Occipital lobe (tissue), 2 donors: ENCODE measurements around the gene DPP3. TPM values are rescaled to one million over a fixed set of nuclear protein-coding genes. Genes with fewer than 3 reads are reported as not detected.
"Not testable (repeated sequence)": the region's sequence is repeated elsewhere in the genome, so short reads cannot be mapped to it uniquely, and the experiment has no call there.

Experiments
- DNase-seq: peaks from one replicate; lab custom pipeline; 2025; lab: John Stamatoyannopoulos, UW
- total RNA-seq: library from RNA; depleted of rRNA; stranded (reverse); fragments of >200 nt; gene quantifications from one replicate; pipeline ENCODE4 v1.2.3, GENCODE V29; 2014

The DPP3 gene
- total RNA-seq, 1 donor from 2014 or later, result 35.2 TPM

DNA sequence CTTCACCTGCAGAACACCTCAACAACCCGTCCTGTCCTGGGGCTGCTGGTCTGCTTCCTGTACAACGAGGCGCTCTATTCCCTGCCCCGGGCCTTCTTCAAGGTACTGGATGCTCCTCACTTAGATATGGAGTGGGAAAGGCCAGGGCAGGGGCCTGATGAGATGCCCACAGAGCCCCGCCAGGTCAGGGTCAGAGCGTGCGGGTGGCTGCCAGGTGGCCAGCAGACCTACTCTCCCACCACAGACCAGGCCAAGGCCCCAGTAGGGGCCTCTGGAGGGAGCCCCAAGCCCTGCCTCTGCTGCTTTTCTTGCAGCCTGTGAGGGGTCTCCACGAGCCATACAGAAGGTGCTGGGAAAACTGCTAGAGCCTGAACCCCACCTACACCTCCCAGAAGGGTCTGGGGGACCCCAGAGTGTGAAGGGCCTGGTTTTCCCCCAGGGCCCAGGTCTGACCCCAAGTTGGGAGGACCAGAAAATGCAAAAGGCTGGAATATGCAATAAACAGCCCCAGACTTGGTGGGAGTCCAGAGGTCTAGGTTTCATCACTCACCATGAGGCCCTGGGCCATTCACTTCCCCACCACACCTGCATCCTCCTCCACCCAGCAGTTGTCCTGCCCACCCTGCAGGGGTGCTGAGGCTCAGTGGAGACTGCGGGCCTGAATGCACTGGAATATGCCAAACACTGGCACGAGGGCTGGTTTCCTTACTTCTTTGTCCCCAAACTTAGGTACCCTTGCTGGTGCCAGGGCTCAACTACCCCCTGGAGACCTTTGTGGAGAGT, 50.9 kb downstream of the DPP3 start:
- no peak for DNase-seq

DNA sequence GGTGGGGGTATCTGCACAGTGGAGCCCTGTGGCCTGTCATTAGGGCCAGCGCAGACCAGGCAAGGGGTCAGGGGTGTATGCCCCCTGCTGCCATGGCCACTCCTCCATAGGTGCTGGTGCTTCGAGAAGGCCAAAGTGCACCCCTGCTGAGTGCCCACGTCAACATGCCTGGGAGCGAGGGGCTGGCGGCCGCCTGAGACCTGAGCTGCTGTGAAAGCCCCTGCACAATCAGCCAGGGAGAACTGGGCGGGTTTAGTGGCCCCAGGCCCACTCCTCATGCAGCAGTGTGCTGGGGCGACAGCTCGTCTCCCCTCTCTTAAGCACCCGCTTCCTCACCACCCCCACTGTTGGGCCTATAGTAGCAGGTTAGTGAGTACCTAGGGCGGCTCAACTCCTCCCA, 51.6 kb downstream of the DPP3 start:
- DNase-seq, result no peak

DNA sequence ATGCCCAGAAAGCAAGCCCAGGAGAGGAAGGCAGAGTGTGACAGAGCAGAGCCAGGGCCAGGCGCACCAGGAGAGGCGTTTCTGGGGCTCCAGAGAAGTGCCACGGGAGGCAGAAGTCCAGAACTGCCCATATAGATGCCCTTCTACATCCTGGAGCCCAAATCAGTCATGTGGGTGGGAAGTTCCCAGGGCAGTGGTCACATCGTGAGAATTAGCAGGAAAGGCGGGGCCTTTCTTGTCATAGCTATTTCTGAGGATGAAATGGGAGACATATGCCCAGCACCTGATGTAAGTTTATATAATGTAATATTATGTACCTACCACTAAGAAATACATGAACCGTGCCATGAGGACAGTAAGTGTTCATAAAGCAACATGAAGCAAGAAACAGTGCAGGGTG, 52.5 kb downstream of the DPP3 start:
- DNase-seq, result no peak

DNA sequence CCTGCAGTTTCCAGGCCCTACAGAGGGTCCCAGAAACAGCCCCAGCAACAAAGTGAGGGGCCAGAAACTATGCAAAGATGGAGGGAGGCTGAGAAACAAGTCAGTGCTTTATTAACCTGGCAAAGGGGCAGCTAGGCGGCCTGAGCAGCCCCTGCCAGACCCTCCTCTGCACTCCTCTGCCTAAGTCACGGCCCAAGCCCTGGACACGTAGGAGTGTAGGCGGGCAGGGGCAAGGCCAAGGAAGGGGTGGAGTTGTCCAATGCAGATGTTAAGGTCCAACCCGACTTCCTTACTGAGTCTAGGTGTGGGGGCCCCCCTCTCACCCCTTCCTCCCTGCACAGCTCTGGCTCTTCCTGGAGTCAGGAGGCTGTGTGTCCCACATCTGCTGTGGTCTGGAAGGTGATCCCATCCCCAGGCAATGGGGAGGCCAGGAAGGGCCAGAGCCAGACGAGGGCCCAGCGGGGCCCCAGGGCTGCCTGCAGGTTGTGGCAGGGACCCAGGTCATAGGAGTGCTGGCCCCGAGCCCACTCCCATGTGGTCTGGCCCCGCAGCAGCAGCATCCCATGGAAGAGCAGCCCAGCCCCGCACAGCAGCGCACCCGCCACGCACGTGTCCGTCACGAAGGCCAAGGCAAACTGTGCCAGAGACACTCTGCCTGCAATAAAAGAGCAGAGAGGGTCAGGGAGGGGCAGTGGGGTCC, 59.1 kb downstream of the DPP3 start:
- DNase-seq, result no peak

DNA sequence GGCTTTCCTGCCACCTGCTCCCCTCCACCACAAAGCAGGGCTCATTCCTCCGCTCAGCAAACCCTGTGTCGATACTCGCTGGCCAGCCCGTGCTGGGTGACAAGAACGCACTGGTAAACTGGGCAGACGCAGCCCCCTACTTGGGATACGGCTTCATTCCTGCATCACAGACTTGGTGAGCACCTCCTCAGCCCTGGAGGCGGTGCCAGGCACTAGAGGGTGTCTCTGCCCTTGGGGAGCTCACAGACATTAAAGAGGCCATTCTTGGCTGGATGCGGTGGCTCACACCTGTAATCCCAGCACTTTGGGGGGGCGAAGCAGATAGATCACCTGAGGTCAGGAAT, 59.6 kb downstream of the DPP3 start:
- DNase-seq, result no peak

DNA sequence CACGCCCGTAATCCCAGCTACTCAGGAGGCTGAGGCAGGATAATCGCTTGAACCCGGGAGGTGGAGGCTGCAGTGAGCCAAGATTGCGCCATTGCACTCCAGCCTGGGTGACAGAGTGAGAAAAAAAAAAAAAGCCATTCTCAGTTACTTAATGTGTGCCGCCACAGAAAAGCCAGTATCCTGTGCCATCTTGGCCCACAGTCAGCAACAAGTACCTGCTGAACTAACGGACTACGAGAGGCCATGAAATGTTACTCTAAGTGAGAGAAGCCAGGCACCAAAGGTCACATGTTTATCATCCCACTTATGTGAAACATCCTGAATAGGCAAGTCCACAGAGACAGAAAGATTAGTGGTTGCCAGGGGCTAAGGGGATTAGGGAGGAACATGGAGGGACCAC, 60.4 kb downstream of the DPP3 start:
- not testable (repeated sequence) for DNase-seq

DNA sequence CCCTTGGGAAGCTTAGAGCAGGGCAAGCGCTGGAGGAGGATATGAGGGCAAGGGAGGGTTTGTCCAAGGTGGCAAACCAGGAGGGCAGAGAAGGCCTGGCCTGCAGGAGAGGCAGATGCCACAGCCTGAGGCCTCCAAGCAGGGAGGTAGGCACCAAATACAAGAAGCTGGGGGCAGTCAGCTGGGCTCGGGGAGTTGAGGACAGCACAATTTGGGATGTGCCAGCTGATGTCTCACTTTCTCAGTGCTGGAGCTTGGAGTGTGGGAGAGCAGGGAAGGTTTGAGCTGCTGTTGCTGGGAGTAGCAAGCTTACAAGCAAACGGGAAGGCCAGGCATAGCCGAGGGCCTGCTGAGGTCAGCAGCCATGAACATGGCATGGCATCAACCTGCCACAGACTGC, 61.7 kb downstream of the DPP3 start:
- peak; percentile 53 for DNase-seq

DNA sequence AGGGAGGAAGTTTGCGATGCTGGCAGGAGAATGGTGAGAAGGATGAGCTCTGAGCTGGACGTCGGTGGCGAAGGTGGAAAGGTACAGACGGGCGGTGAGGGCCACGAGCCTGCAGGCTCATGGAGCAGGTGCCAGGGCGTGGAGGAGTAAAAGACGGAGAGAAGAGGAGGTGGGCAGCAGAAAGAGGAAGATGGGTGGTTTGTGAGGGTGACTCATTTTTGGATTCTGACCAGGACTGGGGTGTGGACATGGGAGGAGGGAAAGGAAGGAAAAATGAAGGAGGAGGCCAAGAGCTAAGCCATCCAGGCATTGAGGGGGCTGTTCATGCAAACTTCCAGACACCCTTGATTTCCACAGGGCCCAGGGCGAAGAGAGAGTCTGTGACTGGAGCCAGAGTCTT, 62.1 kb downstream of the DPP3 start:
- DNase-seq, result peak; percentile 21

DNA sequence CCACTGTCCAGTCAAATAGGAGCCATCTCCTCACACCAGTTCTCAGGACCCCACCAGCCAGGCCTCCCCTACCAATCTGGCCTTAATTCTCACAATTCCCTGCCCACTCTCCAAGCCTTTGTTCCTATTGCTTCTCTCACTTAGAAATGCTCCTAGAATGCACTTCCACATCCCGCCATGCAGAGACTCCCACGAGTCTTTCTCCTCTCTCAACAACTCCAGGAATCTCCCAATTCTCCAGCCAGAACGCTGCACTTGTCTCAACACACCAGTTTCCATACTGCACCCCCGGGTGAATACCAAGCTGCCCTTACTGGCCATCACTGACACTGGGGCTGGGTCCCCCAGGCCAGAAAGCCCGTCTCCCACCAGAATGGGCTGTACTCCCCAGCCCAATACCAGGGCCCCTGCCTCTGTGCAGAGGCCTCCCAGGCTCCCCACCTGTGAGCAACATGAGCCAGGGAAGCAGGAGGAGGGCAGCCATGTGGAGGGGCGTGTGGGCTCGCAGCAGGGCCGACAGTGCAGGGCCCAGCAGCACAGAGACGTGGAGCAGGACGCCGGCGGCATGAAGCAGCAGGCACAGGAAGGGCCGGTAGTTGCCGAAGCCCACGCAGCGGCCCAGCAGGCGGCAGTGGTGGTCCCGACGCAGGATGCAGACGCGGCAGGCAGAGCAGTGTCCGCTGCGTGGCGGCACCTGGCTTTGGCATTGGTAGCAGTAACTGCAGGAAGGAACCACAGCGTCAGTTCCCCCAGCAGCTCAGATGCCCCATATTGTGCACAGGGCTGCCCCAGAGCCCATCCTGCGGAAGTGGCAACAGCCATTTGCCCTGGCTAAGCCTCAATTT, 63.3 kb downstream of the DPP3 start:
- DNase-seq, result no peak

DNA sequence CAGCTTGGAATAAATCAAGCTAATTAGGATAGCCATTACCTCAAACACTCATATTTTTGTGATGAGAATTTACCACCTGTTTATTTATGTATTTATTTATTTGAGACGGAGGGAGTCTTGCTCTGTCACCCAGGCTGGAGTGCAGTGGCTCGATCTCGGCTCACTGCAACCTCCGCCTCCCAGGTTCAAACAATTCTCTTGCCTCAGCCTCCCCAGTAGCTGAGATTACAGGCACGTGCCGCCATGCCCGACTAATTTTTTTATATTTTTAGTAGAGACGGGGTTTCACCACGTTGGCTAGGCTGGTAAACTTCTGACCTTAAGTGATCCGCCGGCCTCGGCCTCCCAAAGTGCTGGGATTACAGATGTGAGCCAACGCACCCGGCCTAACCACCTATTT, 64.7 kb downstream of the DPP3 start:
- DNase-seq, result not testable (repeated sequence)

DNA sequence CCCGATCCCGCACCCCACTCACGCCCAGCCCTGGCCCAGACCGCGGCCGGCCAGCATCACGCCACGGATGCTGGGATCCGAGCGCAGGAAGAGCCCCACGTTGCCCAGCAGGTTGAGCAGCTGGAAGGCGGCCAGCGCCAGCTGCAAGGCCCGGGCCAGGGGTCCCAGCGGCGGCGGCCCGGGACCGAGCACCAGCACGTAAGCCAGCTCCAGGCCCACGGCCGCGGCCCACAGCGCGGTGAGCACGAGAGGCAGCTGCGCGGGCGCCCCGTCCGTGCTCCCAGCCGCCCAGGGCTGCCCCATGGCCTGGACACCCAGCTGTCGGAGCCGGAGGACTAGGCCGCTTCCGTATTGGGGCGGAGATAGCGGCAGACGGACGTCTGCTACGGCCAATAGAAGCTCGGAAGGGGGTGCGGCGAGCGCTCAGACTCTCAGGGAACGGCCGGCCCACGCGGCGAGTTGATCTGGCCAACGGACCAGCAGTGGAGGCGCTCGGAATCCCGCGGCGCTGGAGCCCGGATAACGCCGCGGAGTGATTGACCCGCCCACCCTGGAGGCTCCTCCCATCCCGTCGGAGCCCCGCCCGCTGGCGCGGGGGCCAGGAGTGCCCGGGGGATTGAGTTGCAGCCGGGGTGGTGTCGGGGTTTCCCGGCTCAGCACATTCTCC, 65.6 kb downstream of the DPP3 start, which contains the start of gene ZDHHC24:
ZDHHC24 (minus strand) TSS at position 348 of the 667 bp plus-strand sequence; CDS start at position 303, 45 bp downstream.
- peak; percentile 96 for DNase-seq

DNA sequence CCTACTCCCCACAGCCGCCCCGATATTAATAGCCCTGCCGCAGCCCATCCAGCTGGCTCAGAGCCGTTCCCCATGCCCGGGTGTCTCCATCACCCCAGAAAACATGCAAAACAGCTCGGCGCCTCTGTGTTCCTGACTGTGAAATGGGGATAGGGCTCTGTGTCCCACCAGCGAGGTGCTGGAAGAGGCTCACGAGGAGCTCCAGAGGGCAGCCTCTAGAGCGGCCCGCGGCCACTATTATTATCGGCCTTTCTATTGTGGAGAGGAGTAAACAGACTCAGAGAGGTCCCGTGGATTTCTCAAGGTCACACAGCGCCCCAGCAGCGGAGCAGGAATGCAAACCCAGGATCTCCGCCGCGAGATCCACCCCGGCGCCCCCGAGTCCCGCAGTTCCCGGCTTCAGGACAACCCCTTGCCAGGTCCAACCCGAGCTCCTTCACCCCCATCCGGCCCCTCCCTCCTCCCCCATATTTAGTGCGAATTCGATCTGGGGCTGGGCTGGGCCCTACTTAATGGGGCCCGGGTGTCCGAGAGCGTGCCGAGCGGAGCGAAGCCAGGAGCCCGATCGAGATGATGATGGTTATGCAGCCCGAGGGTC, 66.2 kb downstream of the DPP3 start, which contains the start of gene ACTN3:
ACTN3 (plus strand) TSS at position 536 of the 598 bp plus-strand sequence; CDS start at position 571, 35 bp downstream.
- DNase-seq, result no peak

DNA sequence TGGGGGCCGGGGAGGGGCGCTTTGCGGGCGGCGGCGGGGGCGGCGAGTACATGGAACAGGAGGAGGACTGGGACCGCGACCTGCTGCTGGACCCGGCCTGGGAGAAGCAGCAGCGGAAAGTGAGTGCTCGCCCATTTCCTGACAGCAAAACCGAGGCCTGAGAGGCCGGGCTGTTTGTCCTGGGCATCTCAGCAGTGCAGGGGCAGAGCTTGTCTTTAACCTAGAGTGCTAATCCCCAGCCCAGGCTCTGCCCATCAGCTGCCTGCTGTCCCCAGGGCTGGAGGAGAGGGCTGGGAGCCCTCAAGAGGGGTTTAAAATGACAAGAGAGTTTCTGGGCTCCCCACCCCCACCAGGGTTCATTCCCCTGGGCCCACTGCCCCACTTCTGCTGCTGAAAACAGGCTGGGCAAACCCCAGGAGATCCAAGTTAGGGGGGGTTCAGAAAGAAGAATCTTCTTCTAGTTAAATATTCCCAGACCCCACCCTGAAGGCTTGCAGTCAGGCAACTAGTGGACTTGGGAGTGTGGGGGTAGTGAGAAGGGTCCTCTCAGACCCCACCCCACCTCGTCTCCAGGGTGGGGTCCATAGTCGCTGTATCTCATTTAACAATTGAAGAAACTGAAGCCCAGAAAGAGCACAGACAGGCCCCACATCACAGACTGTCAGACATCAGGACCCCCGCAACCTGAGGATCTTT, 66.9 kb downstream of the DPP3 start:
- no peak for DNase-seq

DNA sequence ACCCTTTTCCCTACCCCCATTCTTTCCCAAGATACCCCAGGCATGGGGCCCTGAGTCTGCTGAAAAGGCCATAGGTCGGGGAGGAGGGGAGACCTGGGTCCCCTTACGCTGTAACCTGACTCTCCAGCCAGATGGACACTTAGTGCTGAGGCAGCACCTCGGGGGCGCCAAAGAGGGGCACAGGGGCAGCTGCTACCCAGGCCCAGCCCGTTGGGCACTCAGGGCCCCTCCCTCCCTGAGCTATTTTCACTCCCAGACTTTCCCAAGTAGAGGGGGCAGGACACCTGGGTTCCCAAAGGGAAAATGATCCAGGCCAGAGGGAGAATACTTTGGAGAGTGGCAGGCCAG, 67.4 kb downstream of the DPP3 start:
- DNase-seq, result no peak

DNA sequence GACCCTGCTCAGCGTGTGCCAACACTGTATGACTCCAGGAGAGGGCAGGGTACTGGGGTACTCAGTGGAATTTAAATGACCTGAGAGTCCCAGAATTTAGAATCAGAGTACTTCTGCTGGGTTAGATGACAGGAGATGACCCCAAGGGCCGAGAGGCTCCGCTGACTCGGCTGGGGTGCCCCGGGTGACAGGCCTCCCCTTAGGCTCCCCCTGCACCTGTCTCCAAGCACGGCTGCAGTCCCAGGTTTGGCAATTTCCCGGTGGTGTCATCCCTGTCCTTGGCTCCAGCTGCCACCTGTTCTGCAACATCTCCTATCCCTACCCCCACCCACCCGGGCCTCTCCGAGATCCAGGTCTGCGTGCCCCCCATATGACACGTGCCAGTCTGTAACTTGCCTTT, 67.8 kb downstream of the DPP3 start:
- DNase-seq, result no peak

DNA sequence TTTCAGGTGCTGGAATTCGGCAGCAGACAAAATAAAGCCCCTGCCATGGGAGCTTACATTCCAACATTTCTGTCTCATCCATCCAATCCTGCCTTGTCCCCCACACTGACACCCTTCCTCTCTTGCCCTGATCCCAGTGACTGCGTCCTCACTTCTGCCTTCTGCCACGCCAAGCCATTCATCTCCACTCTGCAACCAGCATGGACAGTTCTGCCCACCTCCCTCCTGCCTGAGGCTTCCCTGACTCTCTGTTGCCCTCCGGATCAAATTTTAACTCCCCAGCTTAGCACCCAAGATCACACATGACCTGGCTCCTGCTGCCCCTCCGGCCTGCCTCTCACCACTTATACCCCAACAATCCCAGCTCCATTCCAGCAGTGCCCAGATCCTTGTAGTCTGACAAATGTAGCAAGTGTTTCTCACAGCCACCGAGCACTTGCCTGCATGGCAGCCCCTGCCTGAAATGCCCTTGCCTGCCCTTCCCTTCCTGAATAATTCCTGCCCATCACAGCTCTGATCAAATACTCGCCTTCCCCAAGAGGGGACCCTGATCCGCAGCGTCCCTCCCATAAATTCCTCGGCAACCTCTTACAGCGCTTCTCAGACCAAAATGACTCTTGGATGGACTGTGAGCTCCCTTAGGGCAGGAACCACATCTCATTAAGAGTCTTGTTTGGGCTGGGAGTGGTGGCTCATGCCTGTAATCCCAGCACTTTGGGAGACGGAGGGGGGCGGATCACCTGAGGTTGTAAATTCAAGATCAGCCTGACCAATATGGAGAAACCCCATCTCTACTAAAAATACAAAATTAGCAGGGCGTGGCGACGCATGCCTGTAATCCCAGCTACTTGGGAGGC, 68.8 kb downstream of the DPP3 start:
- DNase-seq, result no peak

DNA sequence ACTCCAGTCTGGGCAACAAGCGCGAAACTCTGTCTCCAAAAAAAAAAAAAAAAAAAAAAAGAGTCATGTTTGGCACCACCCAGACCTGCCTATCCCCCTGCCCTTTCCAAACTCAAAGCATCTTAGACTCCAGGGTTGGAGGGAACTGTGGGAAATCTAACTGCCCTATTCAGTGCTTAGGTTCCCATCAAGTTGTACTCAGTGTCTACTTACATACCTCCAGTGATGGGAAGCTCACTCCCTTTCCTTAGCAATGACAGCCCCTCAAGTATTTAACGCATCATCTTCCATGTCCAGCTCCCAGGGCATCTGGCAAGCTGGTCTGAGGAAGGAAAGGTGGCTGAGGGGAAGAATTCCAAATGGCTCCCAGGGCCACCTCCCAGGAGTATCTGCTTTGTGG, 69.5 kb downstream of the DPP3 start:
- no peak for DNase-seq

DNA sequence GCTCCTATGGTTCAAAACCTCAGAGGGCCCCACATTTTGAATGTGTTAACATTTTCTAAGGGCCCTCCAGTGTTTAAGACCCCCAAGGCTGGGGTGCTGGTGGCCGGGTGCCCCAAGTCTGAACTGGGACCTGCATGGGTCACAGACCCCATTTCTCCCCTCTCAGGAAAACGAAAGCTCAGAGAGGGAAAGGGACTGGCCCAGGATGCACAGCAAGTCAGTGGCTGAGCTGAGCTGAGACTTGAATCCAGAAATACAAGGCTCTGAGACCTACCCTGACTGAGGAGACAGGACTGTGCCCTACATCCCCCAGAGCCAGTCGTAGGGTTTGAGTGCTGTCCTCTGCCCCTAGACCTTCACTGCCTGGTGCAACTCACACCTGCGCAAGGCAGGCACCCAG, 70.7 kb downstream of the DPP3 start:
- no peak for DNase-seq

DNA sequence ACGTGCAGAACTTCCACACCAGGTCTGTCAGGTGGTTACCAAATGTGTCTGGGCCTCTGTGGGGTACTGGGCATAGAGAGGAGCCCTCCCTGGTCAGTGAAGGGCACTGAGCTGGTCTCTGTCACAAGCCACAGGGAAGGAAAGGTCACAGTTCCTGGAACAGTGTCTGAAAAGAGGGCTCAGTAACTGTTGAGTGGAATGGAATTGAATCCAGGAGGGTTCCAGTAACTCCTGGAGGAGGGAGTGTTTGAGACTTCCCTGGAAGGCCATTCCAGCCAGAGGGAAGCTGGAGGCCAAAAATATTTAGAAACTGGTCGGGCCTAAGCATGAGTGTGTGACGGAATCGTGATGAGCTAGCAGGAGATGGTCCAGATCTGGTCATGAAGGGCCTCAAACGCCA, 74.4 kb downstream of the DPP3 start:
- DNase-seq, result no peak

DNA sequence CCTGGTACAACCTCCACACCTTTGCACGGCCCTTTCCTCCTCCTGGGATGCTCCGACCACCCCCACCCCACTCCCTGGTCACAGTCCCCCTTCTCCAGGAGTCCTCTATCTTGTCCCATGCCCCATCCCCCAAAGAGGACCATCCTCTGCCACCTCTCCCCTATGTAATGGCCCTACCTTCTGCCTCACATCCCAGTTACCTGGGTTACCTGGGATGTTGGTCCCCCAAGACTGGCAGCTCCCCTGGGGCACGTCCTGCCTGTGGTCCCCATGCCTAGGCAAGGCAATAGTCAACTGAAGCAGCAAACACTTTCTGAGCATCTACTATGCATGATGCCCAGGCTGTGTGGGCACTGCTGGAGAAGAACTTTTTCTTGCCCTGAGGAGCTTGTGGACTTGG, 75.2 kb downstream of the DPP3 start:
- DNase-seq, result no peak
